CD14-positive monocyte (primary cell): ENCODE data around the gene OR13A1. TPM values are rescaled to one million over a fixed set of nuclear protein-coding genes. Genes with fewer than 3 reads are reported as not detected.

Experiments
- DNase-seq, 3 donors: peaks; one replicate each; pipeline ENCODE4 v3.0.0-alpha.2; 2011 to 2022
- H2AFZ ChIP-seq: 2 replicates; pipeline ENCODE4 v1.6.0; 2012; ENCODE audit warnings: mild to moderate bottlenecking, low read depth, low read length, inconsistent platforms; ENCODE audit not compliant: insufficient read depth, poor library complexity, severe bottlenecking
- H3K27ac ChIP-seq, 2 donors: 1 replicate in 1 of 2; 2 replicates in 1 of 2; pipeline ENCODE4 v1.5.1; 2012 to 2013; ENCODE audit warnings: low read length in 2 of 2, control low read depth in 1 of 2, inconsistent platforms in 1 of 2, low read depth in 1 of 2, mild to moderate bottlenecking in 1 of 2
- H3K27me3 ChIP-seq, 2 donors: one replicate each; pipeline versions ENCODE4 v1.6.0 to v1.6.1; 2011 to 2013; ENCODE audit warnings: low read length in 2 of 2; ENCODE audit not compliant: control insufficient read depth in 2 of 2, insufficient read depth in 2 of 2
- H3K36me3 ChIP-seq, 2 donors: replicated peaks in 1 of 2; 1 replicate in 1 of 2; 2 replicates in 1 of 2; pipeline versions ENCODE4 v1.5.1 to v1.6.1; 2012 to 2013; ENCODE audit warnings: low read length in 2 of 2, control low read depth in 1 of 2, inconsistent platforms in 1 of 2, mild to moderate bottlenecking in 1 of 2; ENCODE audit not compliant: insufficient read depth in 2 of 2, control insufficient read depth in 1 of 2
- H3K4me1 ChIP-seq, 2 donors: 1 replicate in 1 of 2; 2 replicates in 1 of 2; pipeline versions ENCODE4 v1.5.1 to v1.6.1; 2012 to 2013; ENCODE audit warnings: low read length in 2 of 2, control low read depth in 1 of 2, inconsistent platforms in 1 of 2, mild to moderate bottlenecking in 1 of 2, moderate library complexity in 1 of 2; ENCODE audit not compliant: insufficient read depth in 2 of 2, control insufficient read depth in 1 of 2
- H3K4me2 ChIP-seq: replicated peaks from 2 replicates; pipeline ENCODE3; 2012; ENCODE audit warnings: low read length, moderate library complexity, mild to moderate bottlenecking; ENCODE audit not compliant: poor library complexity, severe bottlenecking; ENCODE audit errors: extremely low read depth
- H3K4me3 ChIP-seq, 3 experiments: fragments of 200-600 bp in 1 of 3; sonication (generic) in 1 of 3; replicated peaks in 1 of 3; 1 replicate in 2 of 3; 2 replicates in 1 of 3; pipeline ENCODE4 v1.5.1; 2011 to 2013; ENCODE audit warnings: low read length in 3 of 3, mild to moderate bottlenecking in 3 of 3, control low read depth in 2 of 3, low read depth in 2 of 3, inconsistent platforms in 1 of 3, moderate library complexity in 1 of 3
- H3K79me2 ChIP-seq: 2 replicates; pipeline ENCODE4 v1.6.0; 2012; ENCODE audit warnings: mild to moderate bottlenecking, control low read depth, inconsistent platforms, low read length, moderate library complexity; ENCODE audit not compliant: insufficient read depth
- H3K9ac ChIP-seq: 2 replicates; pipeline ENCODE4 v1.6.0; 2017; ENCODE audit warnings: low read length, mild to moderate bottlenecking; ENCODE audit not compliant: insufficient read depth, poor library complexity, severe bottlenecking
- H3K9me3 ChIP-seq, 2 donors: replicated peaks in 1 of 2; 1 replicate in 1 of 2; 2 replicates in 1 of 2; pipeline versions ENCODE4 v1.5.1 to v1.6.1; 2012 to 2013; ENCODE audit warnings: low read length in 2 of 2, control low read depth in 1 of 2; ENCODE audit not compliant: control insufficient read depth in 1 of 2, insufficient read depth in 1 of 2
- H4K20me1 ChIP-seq: 2 replicates; pipeline ENCODE4 v1.6.0; 2012; ENCODE audit warnings: mild to moderate bottlenecking, low read length, control low read depth, moderate library complexity; ENCODE audit not compliant: insufficient read depth
- H3K27ac Mint-ChIP-seq, 7 donors: one replicate each; pipeline ENCODE4 v1.8.0; 2020; ENCODE audit warnings: mild to moderate bottlenecking in 7 of 7, mixed read lengths in 7 of 7, moderate library complexity in 6 of 7, inconsistent platforms in 2 of 7
- H3K27me3 Mint-ChIP-seq, 3 donors: one replicate each; pipeline ENCODE4 v1.8.0; 2021 to 2022; ENCODE audit warnings: low read depth in 3 of 3, mild to moderate bottlenecking in 3 of 3, mixed read lengths in 3 of 3, moderate library complexity in 3 of 3, inconsistent platforms in 1 of 3
- H3K36me3 Mint-ChIP-seq, 2 donors: one replicate each; pipeline ENCODE4 v1.8.0; 2020; ENCODE audit warnings: mixed read lengths in 2 of 2, inconsistent platforms in 1 of 2, mild to moderate bottlenecking in 1 of 2
- H3K4me1 Mint-ChIP-seq: one replicate; pipeline ENCODE4 v1.8.0; 2020; ENCODE audit warnings: mild to moderate bottlenecking, mixed read lengths
- H3K4me3 Mint-ChIP-seq, 2 donors: one replicate each; pipeline ENCODE4 v1.8.0; 2020; ENCODE audit warnings: mild to moderate bottlenecking in 2 of 2, mixed read lengths in 2 of 2, moderate library complexity in 1 of 2
- H3K9me3 Mint-ChIP-seq, 7 donors: one replicate each; pipeline ENCODE4 v1.8.0; 2020 to 2022; ENCODE audit warnings: mixed read lengths in 7 of 7, mild to moderate bottlenecking in 6 of 7, moderate library complexity in 6 of 7, inconsistent platforms in 2 of 7
- WGBS: methylation state at CpG from one replicate; pipeline ENCODE4 v1.1.5; 2013; ENCODE audit warnings: missing lambda C conversion rate; ENCODE audit not compliant: insufficient coverage; 5-methylcytosine and 5-hydroxymethylcytosine counted together
- intact Hi-C, 2 donors: fragments of 100-400 bp; cut with micrococcal nuclease; formaldehyde crosslinking; loops; one replicate each; pipeline versions ENCODE4 v1.15.0 to v1.15.1; 2023
- polyA plus RNA-seq, 3 donors: library from polyadenylated mRNA; depleted of rRNA in 1 of 3; unstranded in 2 of 3; stranded (reverse) in 1 of 3; fragments of 300-500 nt in 2 of 3; fragments of >200 nt in 1 of 3; fragmentation: Illumina TruSeq in 2 of 3; gene quantifications; 1 replicate in 2 of 3; 2 replicates in 1 of 3; pipeline ENCODE4 v1.2.3, GENCODE V29; 2012 to 2021
- TF ChIP-seq, protein P1 (sequence below): fragments of 200-600 bp; IDR thresholded peaks from one replicate; pipeline ENCODE4 v1.8.0; 2022; ENCODE audit warnings: antibody characterized with exemption, mild to moderate bottlenecking

The OR13A1 gene
- polyA plus RNA-seq, 3 donors = 0.08 to 0.14 TPM; not detected in 1

GRCh38 chr10:45282061-45282460, 33.3 kb downstream of the OR13A1 start:
- H2AFZ ChIP-seq = no peak overlapping the region

GRCh38 chr10:45280113-45280760, 35.2 kb downstream of the OR13A1 start:
- intact Hi-C loops = no loop called here
- TF ChIP-seq, protein P1, sequence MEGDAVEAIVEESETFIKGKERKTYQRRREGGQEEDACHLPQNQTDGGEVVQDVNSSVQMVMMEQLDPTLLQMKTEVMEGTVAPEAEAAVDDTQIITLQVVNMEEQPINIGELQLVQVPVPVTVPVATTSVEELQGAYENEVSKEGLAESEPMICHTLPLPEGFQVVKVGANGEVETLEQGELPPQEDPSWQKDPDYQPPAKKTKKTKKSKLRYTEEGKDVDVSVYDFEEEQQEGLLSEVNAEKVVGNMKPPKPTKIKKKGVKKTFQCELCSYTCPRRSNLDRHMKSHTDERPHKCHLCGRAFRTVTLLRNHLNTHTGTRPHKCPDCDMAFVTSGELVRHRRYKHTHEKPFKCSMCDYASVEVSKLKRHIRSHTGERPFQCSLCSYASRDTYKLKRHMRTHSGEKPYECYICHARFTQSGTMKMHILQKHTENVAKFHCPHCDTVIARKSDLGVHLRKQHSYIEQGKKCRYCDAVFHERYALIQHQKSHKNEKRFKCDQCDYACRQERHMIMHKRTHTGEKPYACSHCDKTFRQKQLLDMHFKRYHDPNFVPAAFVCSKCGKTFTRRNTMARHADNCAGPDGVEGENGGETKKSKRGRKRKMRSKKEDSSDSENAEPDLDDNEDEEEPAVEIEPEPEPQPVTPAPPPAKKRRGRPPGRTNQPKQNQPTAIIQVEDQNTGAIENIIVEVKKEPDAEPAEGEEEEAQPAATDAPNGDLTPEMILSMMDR = no peak
- 67% methylated on average over 1 of the region's 3 CpGs for WGBS
- Histone ChIP-seq H3K4me3 (no peak overlapping the region), H3K4me2 (no peak overlapping the region), H4K20me1 (no peaks in the 10 kb centered on the region), H3K9ac (no peak overlapping the region), H3K27ac (no peak overlapping the region), H3K27me3 (no peaks in the 10 kb centered on the region), H3K36me3 (no peaks in the 10 kb centered on the region), H3K79me2 (no peaks in the 10 kb centered on the region), H3K4me1 (no peaks in the 10 kb centered on the region), H2AFZ (no peak overlapping the region), H3K9me3 (no peaks in the 10 kb centered on the region)
- H3K4me1 Mint-ChIP-seq = no peaks in the 10 kb centered on the region
- no peak overlapping the region for H3K4me3 Mint-ChIP-seq
- H3K9me3 Mint-ChIP-seq = peaks cover 0 to 3% (median 0%) of the 10 kb centered on the region in 7 donors
- no peak for DNase-seq
- H3K27ac Mint-ChIP-seq = no peak overlapping the region
- no peaks in the 10 kb centered on the region for H3K36me3 Mint-ChIP-seq
- H3K27me3 Mint-ChIP-seq = peaks cover 0 to 3% (median 2%) of the 10 kb centered on the region in 3 donors

More at GRCh38 chr10:45282061-45282460, 33.3 kb downstream of the OR13A1 start:
- H3K36me3 ChIP-seq = no peaks in the 10 kb centered on the region
- H3K4me2 ChIP-seq = no peak overlapping the region
- intact Hi-C loops = no loop called here
- no peak overlapping the region for H3K9ac ChIP-seq
- peaks cover 0 to 2% (median 2%) of the 10 kb centered on the region in 3 donors for H3K27me3 Mint-ChIP-seq
- H3K9me3 ChIP-seq = peaks cover 0 to 8% of the 10 kb centered on the region in 2 donors
- no peaks in the 10 kb centered on the region for H3K4me1 ChIP-seq
- no peaks in the 10 kb centered on the region for H3K79me2 ChIP-seq
- H3K36me3 Mint-ChIP-seq = no peaks in the 10 kb centered on the region
- H3K4me3 Mint-ChIP-seq = no peak overlapping the region
- peaks cover 4% of the 10 kb centered on the region for H3K4me1 Mint-ChIP-seq
- DNase-seq = no peak
- H3K9me3 Mint-ChIP-seq = peaks cover 3 to 10% (median 6%) of the 10 kb centered on the region in 7 donors
- H4K20me1 ChIP-seq = no peaks in the 10 kb centered on the region
- no peak overlapping the region for H3K27ac ChIP-seq
- H3K4me3 ChIP-seq = no peak overlapping the region
- TF ChIP-seq, protein P1 = no peak
- 86% methylated on average over 1 of the region's 4 CpGs for WGBS
- H3K27me3 ChIP-seq = no peaks in the 10 kb centered on the region
- H3K27ac Mint-ChIP-seq = no peak overlapping the region
